ENCODE data around the gene DNAH10.

DNAH10 gene

GRCh38 chr12:123798518-123798917 lies 36.4 kb downstream of the DNAH10 start:
- no peak for DNase-seq (ENCODE audit: low spot score)

GRCh38 chr12:123799227-123799626 lies 37.1 kb downstream of the DNAH10 start:
- DNase-seq (ENCODE audit: low spot score): no peak

GRCh38 chr12:123801573-123802178 lies 39.6 kb downstream of the DNAH10 start:
- no peak for DNase-seq (ENCODE audit: low spot score)

GRCh38 chr12:123805173-123805572 lies 43.1 kb downstream of the DNAH10 start:
- DNase-seq (ENCODE audit: low spot score): no peak

GRCh38 chr12:123807002-123807401 lies 44.9 kb downstream of the DNAH10 start:
- DNase-seq (ENCODE audit: low spot score): no peak

- DNase-seq (ENCODE audit: low spot score): no peak
Measured at GRCh38 chr12:123807670-123808069, 45.6 kb downstream of the DNAH10 start.

GRCh38 chr12:123808167-123808566 lies 46.1 kb downstream of the DNAH10 start:
- no peak for DNase-seq (ENCODE audit: low spot score)

- DNase-seq (ENCODE audit: low spot score): no peak
Measured at GRCh38 chr12:123813349-123813748, 51.2 kb downstream of the DNAH10 start.

GRCh38 chr12:123815968-123816367 lies 53.9 kb downstream of the DNAH10 start:
- DNase-seq (ENCODE audit: low spot score): no peak

- DNase-seq (ENCODE audit: low spot score): no peak
Measured at GRCh38 chr12:123816896-123817537, 54.9 kb downstream of the DNAH10 start.

GRCh38 chr12:123822804-123823203 lies 60.7 kb downstream of the DNAH10 start:
- DNase-seq (ENCODE audit: low spot score): no peak

GRCh38 chr12:123828120-123828519 lies 66.0 kb downstream of the DNAH10 start:
- DNase-seq (ENCODE audit: low spot score): no peak

- DNase-seq (ENCODE audit: low spot score): no peak
Measured at GRCh38 chr12:123828854-123829547, 66.9 kb downstream of the DNAH10 start.

- DNase-seq (ENCODE audit: low spot score): no peak
Measured at GRCh38 chr12:123829561-123829960, 67.5 kb downstream of the DNAH10 start.

GRCh38 chr12:123830675-123831074 lies 68.6 kb downstream of the DNAH10 start:
- DNase-seq (ENCODE audit: low spot score): no peak

GRCh38 chr12:123832052-123832451 lies 70.0 kb downstream of the DNAH10 start:
- DNase-seq (ENCODE audit: low spot score): no peak

GRCh38 chr12:123833830-123834229 lies 71.7 kb downstream of the DNAH10 start:
- DNase-seq (ENCODE audit: low spot score): no peak

GRCh38 chr12:123834845-123835244 lies 72.7 kb downstream of the DNAH10 start:
- DNase-seq (ENCODE audit: low spot score): no peak

- no peak for DNase-seq (ENCODE audit: low spot score)
Measured at GRCh38 chr12:123836292-123836691, 74.2 kb downstream of the DNAH10 start.

GRCh38 chr12:123839826-123840225 lies 77.7 kb downstream of the DNAH10 start:
- DNase-seq (ENCODE audit: low spot score): no peak

GRCh38 chr12:123840765-123841425 lies 78.8 kb downstream of the DNAH10 start:
- DNase-seq (ENCODE audit: low spot score): no peak

GRCh38 chr12:123843912-123844748 lies 82.0 kb downstream of the DNAH10 start:
- no peak for DNase-seq (ENCODE audit: low spot score)

All from CD4-positive, alpha-beta T cell treated with Interleukin-2 at 100 ng/mL for 4 hours (primary cell).